ENCODE results near the gene SH3RF2. TPM values are rescaled to one million over a fixed set of nuclear protein-coding genes. Genes with fewer than 3 reads are reported as not detected.

SH3RF2 gene
- total and polyA plus RNA-seq, 9 of the 15 experiments (the other 6 are each of a cell fraction or from before 2014, with no cell fraction given) = 0.05 TPM; not detected in 8

GRCh38 chr5:145921211-145921610 lies 15.2 kb upstream of the SH3RF2 start:
- Histone ChIP-seq H3K4me3 (no peak overlapping the region), H3K9me1 (ENCODE audit: control insufficient read depth, insufficient read depth, low read length) (no peaks in the 10 kb centered on the region), H3K79me2 (ENCODE audit: control insufficient read depth, insufficient read depth, low read length) (no peaks in the 10 kb centered on the region), H3K9me3 (replicated peaks; ENCODE audit: control insufficient read depth, insufficient read depth, low read depth, low read length) (no peaks in the 10 kb centered on the region), H2AFZ (ENCODE audit: low read depth, low read length) (no peak overlapping the region), H3K27me3 (ENCODE audit: control insufficient read depth in 2 of 2, insufficient read depth in 2 of 2, low read length in 2 of 2) (peaks cover 8 to 16% of the 10 kb centered on the region in 2 experiments), H3K27ac (ENCODE audit: extremely low read depth, low read depth, low read length) (no peak overlapping the region), H3K4me1 (replicated peaks in 1 of 2; ENCODE audit: control insufficient read depth in 2 of 2, insufficient read depth in 2 of 2, low read length in 2 of 2) (no peaks in the 10 kb centered on the region), H3K4me2 (ENCODE audit: insufficient read depth, low read length) (no peak overlapping the region), H3K36me3 (ENCODE audit: control insufficient read depth, insufficient read depth, low read length) (no peaks in the 10 kb centered on the region), H3K9ac (ENCODE audit: insufficient read depth in 1 of 2, low read depth in 2 of 2, low read length in 2 of 2) (no peak overlapping the region), H4K20me1 (replicated peaks; ENCODE audit: control insufficient read depth, insufficient read depth, low read length) (no peaks in the 10 kb centered on the region)
- WGBS (ENCODE audit: insufficient coverage, low coverage, missing lambda C conversion rate) = 0% methylated on average over 2 of the region's 2 CpGs
- no peak for ATAC-seq
- ChIA-PET POLR2A (no interaction called here), CTCF (ENCODE audit: low intra/inter-chr PET ratio) (no interaction called here)
- intact Hi-C loops (cut with micrococcal nuclease) = no loop called here
- DNase-seq (ENCODE audit: extremely low read depth in 1 of 4, low spot score in 3 of 4) = no peak
- BruUV-seq (replicated peaks) = no TSS peak
- in situ Hi-C loops (cut with MboI) = no loop called here
- no peak for FAIRE-seq
- TF ChIP-seq ZNF197 (CRISPR knock-in tag; IDR thresholded peaks at IDR 0.05; ENCODE audit: low read depth) (no peak), RNF219 (CRISPR knock-in tag; IDR thresholded peaks at IDR 0.05) (no peak), MECOM (CRISPR knock-in tag; IDR thresholded peaks at IDR 0.05) (no peak), PREB (CRISPR knock-in tag; IDR thresholded peaks at IDR 0.05) (no peak), HNRNPL (IDR thresholded peaks at IDR 0.05; ENCODE audit: low read depth, low read length) (no peak), E2F8 (IDR thresholded peaks at IDR 0.05; ENCODE audit: low read depth, partially characterized antibody) (no peak), POLR2AphosphoS5 (IDR thresholded peaks at IDR 0.05; ENCODE audit: control insufficient read depth, insufficient read depth, low read depth, low read length) (no peak), MED1 (CRISPR knock-in tag; IDR thresholded peaks at IDR 0.05; ENCODE audit: borderline replicate concordance) (no peak), HOXB6 (CRISPR knock-in tag; IDR thresholded peaks at IDR 0.05; ENCODE audit: borderline replicate concordance) (no peak), PHF20 (IDR thresholded peaks at IDR 0.05; ENCODE audit: partially characterized antibody) (no peak), THRA (IDR thresholded peaks at IDR 0.05) (no peak), NR2C1 (IDR thresholded peaks at IDR 0.05) (no peak), NR2C1 (tag; IDR thresholded peaks at IDR 0.05) (no peak), SOX6 (IDR thresholded peaks at IDR 0.05) (no peak), ETS1 (conservative IDR thresholded peaks at IDR 0.05; ENCODE audit: control insufficient read depth, low read depth, low read length) (no peak)

All from K562 (cell line).